Measurements from ENCODE around the gene KCNH4.

The KCNH4 gene

GRCh38 chr17:42118545-42118944 is 62.4 kb downstream of the KCNH4 start:
- H3K27me3 ChIP-seq (ENCODE audit: control insufficient read depth, insufficient read depth, low read length, poor library complexity, severe bottlenecking) = no peaks in the 10 kb centered on the region
- H3K4me3 ChIP-seq (ENCODE audit: insufficient read depth, low read depth, low read length) = no peak overlapping the region
- H3K4me1 ChIP-seq (ENCODE audit: control insufficient read depth, insufficient read depth, low read length) = peaks cover 5% of the 10 kb centered on the region
- no peak overlapping the region for H3K27ac ChIP-seq (ENCODE audit: insufficient read depth, low read depth, low read length, poor library complexity, severe bottlenecking)
- H3K9me3 ChIP-seq (ENCODE audit: control insufficient read depth, low read length) = no peaks in the 10 kb centered on the region
- H3K36me3 ChIP-seq (ENCODE audit: control insufficient read depth, insufficient read depth, low read length) = no peaks in the 10 kb centered on the region
- 92% methylated on average over 2 of the region's 2 CpGs for WGBS, 2 experiments

DNA sequence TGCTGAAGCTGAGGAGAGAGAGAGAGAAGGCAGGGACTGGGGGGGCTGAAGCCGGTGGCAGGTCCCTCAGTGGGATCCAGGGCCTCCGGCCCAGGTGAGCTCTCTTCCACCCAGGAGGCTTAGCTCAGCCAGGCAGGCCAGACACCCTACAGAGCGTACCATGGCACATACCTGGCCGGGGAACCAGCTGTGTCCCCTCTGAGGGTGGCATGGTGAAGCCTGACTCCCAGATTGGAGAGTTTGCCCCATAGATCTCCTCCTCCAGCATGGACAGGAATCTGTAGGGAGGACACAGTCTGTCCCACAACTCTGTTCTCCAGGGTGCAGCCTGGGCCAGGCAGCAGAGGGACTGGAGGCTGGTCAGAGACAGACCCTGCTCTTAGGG is 62.8 kb downstream of the KCNH4 start:
- 94 to 95% methylated on average over 4 of the region's 4 CpGs for WGBS, 2 experiments
- no peak overlapping the region for H3K27ac ChIP-seq (ENCODE audit: insufficient read depth, low read depth, low read length, poor library complexity, severe bottlenecking)
- no peaks in the 10 kb centered on the region for H3K36me3 ChIP-seq (ENCODE audit: control insufficient read depth, insufficient read depth, low read length)
- H3K4me1 ChIP-seq (ENCODE audit: control insufficient read depth, insufficient read depth, low read length) = peaks cover 5% of the 10 kb centered on the region
- H3K4me3 ChIP-seq (ENCODE audit: insufficient read depth, low read depth, low read length) = no peak overlapping the region
- no peaks in the 10 kb centered on the region for H3K9me3 ChIP-seq (ENCODE audit: control insufficient read depth, low read length)
- H3K27me3 ChIP-seq (ENCODE audit: control insufficient read depth, insufficient read depth, low read length, poor library complexity, severe bottlenecking) = no peaks in the 10 kb centered on the region

DNA sequence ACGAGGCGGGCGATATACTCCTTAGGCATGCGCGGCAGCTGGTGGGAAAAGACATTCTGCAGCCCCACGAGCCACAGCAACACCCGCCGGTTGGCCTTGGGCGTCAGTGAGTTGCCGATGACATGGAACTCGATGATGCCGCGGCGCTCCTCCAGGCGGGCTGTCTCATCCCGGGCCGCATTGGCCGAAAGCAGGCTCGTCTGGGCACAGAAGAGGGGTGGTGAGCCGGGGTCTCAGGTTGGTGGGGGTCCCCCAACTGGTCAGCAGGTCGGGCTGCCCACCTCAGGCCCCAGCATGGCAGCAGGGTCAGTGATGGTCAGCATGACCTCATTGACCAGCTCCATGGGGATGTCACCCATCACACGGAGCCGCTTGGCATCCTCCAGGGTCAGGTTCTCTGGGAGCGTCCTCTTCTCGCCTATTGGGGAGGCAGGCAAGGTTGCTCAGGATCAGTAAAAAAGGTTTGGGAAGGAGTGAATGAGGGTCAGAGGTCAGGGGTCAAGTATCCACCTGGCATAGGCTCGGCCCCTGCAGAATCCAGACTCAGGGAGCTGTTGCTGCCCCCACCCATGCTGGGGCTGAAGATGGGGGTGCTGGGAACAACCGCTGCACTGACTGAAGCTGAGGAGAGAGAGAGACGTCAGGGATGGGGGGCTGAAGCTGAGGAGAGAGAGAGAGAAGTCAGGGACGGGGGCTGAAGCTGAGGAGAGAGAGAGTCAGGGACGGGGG is 63.4 kb downstream of the KCNH4 start:
- 93 to 94% methylated on average over 30 of the region's 30 CpGs for WGBS, 2 experiments
- Histone ChIP-seq H3K36me3 (ENCODE audit: control insufficient read depth, insufficient read depth, low read length) (no peaks in the 10 kb centered on the region), H3K9me3 (ENCODE audit: control insufficient read depth, low read length) (no peaks in the 10 kb centered on the region)

DNA sequence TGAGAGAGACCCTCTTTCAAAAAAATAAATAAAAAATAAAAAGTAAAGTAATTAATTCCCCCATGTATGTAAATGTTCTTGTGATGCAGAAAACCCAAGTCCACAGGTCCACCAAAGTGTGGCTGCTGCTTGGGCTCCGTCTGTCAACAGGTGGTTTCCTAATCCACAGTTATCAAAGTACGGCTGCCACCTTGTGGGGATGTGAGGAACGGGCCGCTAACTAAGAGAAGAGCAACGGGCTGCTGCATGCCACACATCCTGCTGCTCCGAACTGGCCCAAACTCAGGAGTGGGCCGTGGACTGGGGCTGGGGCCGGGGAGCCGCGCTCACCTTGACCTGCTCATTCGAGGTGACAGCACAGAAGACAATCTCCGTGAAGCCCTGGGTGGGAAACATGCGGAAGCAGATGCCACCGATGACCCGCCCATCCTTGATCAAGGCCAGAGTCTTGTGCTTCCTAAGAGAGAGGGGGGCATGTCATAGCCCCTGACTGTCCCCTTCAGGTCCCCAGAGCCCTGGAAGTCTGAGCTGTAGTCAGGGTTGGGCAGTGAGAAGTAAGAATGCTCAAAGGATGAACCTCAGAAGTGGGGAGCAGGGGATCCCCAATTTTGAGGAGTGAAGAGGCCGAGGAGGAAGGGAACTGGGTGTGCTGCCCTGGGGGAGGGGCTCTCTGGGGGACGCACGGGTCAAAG is 64.1 kb downstream of the KCNH4 start:
- Histone ChIP-seq H3K9me3 (ENCODE audit: control insufficient read depth, low read length) (no peaks in the 10 kb centered on the region), H3K36me3 (ENCODE audit: control insufficient read depth, insufficient read depth, low read length) (no peaks in the 10 kb centered on the region), H3K4me1 (ENCODE audit: control insufficient read depth, insufficient read depth, low read length) (peaks cover 5% of the 10 kb centered on the region), H3K4me3 (ENCODE audit: insufficient read depth, low read depth, low read length) (no peak overlapping the region), H3K27ac (ENCODE audit: insufficient read depth, low read depth, low read length, poor library complexity, severe bottlenecking) (no peak overlapping the region), H3K27me3 (ENCODE audit: control insufficient read depth, insufficient read depth, low read length, poor library complexity, severe bottlenecking) (no peaks in the 10 kb centered on the region)
- 57 to 61% methylated on average over 18 of the region's 18 CpGs for WGBS, 2 experiments

More for the DNA sequence above, 63.4 kb downstream of the KCNH4 start:
- Histone ChIP-seq H3K27ac (ENCODE audit: insufficient read depth, low read depth, low read length, poor library complexity, severe bottlenecking) (no peak overlapping the region), H3K4me3 (ENCODE audit: insufficient read depth, low read depth, low read length) (no peak overlapping the region), H3K4me1 (ENCODE audit: control insufficient read depth, insufficient read depth, low read length) (peaks cover 5% of the 10 kb centered on the region), H3K27me3 (ENCODE audit: control insufficient read depth, insufficient read depth, low read length, poor library complexity, severe bottlenecking) (no peaks in the 10 kb centered on the region)

GRCh38 chr17:42114118-42114517 is 66.8 kb downstream of the KCNH4 start:
- Histone ChIP-seq H3K36me3 (ENCODE audit: control insufficient read depth, insufficient read depth, low read length) (no peaks in the 10 kb centered on the region), H3K27ac (ENCODE audit: insufficient read depth, low read depth, low read length, poor library complexity, severe bottlenecking) (no peak overlapping the region), H3K4me3 (ENCODE audit: insufficient read depth, low read depth, low read length) (no peak overlapping the region), H3K27me3 (ENCODE audit: control insufficient read depth, insufficient read depth, low read length, poor library complexity, severe bottlenecking) (no peaks in the 10 kb centered on the region), H3K4me1 (ENCODE audit: control insufficient read depth, insufficient read depth, low read length) (no peaks in the 10 kb centered on the region), H3K9me3 (ENCODE audit: control insufficient read depth, low read length) (no peaks in the 10 kb centered on the region)
- 96 to 99% methylated on average over 9 of the region's 9 CpGs for WGBS, 2 experiments

- Histone ChIP-seq H3K4me1 (ENCODE audit: control insufficient read depth, insufficient read depth, low read length) (no peaks in the 10 kb centered on the region), H3K27ac (ENCODE audit: insufficient read depth, low read depth, low read length, poor library complexity, severe bottlenecking) (no peak overlapping the region), H3K36me3 (ENCODE audit: control insufficient read depth, insufficient read depth, low read length) (no peaks in the 10 kb centered on the region), H3K9me3 (ENCODE audit: control insufficient read depth, low read length) (no peaks in the 10 kb centered on the region), H3K27me3 (ENCODE audit: control insufficient read depth, insufficient read depth, low read length, poor library complexity, severe bottlenecking) (no peaks in the 10 kb centered on the region), H3K4me3 (ENCODE audit: insufficient read depth, low read depth, low read length) (no peak overlapping the region)
- WGBS, 2 experiments = 95% methylated on average over 28 of the region's 28 CpGs
Observed at GRCh38 chr17:42113293-42114069, 67.5 kb downstream of the KCNH4 start.

- H3K4me3 ChIP-seq (ENCODE audit: insufficient read depth, low read depth, low read length) = no peak within 1 kb of the TSS
- H3K27ac ChIP-seq (ENCODE audit: insufficient read depth, low read depth, low read length, poor library complexity, severe bottlenecking) = no peak within 1 kb of the TSS
Observed at GRCh38 chr17:42112552-42113176, 68.3 kb downstream of the KCNH4 start, which contains the start of gene DHX58. TSS of gene DHX58 (minus strand) at chr17:42112714. CDS start at chr17:42111892, 822 bp downstream.

DNA sequence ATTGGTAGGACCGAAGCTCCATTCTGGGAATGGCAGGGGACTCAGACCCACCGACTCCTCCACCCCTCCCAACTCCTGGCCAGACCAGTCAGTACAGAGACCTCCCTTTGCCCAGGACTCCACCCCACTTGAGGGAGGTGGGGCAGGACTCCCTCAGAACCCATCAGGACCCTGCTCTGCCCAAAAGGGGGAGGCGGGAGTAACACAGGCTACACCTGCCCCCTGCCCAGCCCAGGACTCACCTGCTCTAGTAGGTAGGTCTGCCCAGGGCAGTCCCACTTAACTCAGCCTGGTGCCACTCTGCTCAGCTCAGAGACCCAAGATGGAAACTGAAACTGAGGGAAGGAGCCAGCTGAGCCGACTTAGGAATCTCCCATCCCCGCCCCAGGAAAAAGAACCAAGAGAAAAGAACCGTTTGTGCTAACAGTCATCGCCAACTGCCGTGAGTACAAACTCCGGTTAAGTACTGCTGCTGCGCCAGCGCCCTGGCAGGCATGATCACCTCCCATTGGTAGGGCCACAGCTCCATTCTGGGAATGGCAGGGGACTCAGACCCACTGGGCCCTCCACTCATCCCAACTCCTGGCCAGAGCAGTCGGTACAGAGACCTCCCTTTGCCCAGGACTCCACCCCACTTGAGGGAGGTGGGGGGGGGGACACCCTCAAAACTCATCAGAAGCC is 68.9 kb downstream of the KCNH4 start:
- 89 to 94% methylated on average over 11 of the region's 12 CpGs for WGBS, 2 experiments
- Histone ChIP-seq H3K4me1 (ENCODE audit: control insufficient read depth, insufficient read depth, low read length) (no peaks in the 10 kb centered on the region), H3K27ac (ENCODE audit: insufficient read depth, low read depth, low read length, poor library complexity, severe bottlenecking) (no peak overlapping the region), H3K27me3 (ENCODE audit: control insufficient read depth, insufficient read depth, low read length, poor library complexity, severe bottlenecking) (peaks cover 4% of the 10 kb centered on the region), H3K4me3 (ENCODE audit: insufficient read depth, low read depth, low read length) (no peak overlapping the region), H3K36me3 (ENCODE audit: control insufficient read depth, insufficient read depth, low read length) (no peaks in the 10 kb centered on the region), H3K9me3 (ENCODE audit: control insufficient read depth, low read length) (no peaks in the 10 kb centered on the region)

More at GRCh38 chr17:42112552-42113176, 68.3 kb downstream of the KCNH4 start, which contains the start of gene DHX58:
- H3K27me3 ChIP-seq (ENCODE audit: control insufficient read depth, insufficient read depth, low read length, poor library complexity, severe bottlenecking) = no peaks in the 10 kb centered on the region
- 74 to 79% methylated on average over 10 of the region's 10 CpGs for WGBS, 2 experiments
- no peaks in the 10 kb centered on the region for H3K36me3 ChIP-seq (ENCODE audit: control insufficient read depth, insufficient read depth, low read length)
- no peaks in the 10 kb centered on the region for H3K9me3 ChIP-seq (ENCODE audit: control insufficient read depth, low read length)
- H3K4me1 ChIP-seq (ENCODE audit: control insufficient read depth, insufficient read depth, low read length) = no peaks in the 10 kb centered on the region

DNA sequence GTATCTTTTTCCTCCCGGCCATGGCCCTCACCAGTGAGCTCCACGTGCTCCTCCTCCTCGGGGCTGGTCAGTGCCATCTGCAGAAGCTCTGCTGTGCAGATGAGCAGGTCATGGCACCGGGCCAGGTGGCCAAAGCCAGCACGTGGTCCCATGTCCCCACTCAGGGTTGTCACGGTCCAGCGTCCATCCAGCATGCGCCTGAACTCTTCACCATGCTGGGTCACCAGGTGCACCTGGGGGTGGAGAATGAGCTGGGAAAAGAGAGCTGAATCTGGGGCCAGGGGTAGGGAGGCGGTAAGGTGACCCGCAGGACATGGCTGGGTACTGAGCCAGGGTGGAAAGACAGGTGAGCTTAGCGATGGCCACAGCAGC is 69.7 kb downstream of the KCNH4 start:
- peaks cover 12% of the 10 kb centered on the region for H3K27me3 ChIP-seq (ENCODE audit: control insufficient read depth, insufficient read depth, low read length, poor library complexity, severe bottlenecking)
- 94 to 95% methylated on average over 11 of the region's 11 CpGs for WGBS, 2 experiments
- no peak overlapping the region for H3K4me3 ChIP-seq (ENCODE audit: insufficient read depth, low read depth, low read length)
- H3K36me3 ChIP-seq (ENCODE audit: control insufficient read depth, insufficient read depth, low read length) = no peaks in the 10 kb centered on the region
- H3K9me3 ChIP-seq (ENCODE audit: control insufficient read depth, low read length) = no peaks in the 10 kb centered on the region
- no peaks in the 10 kb centered on the region for H3K4me1 ChIP-seq (ENCODE audit: control insufficient read depth, insufficient read depth, low read length)
- H3K27ac ChIP-seq (ENCODE audit: insufficient read depth, low read depth, low read length, poor library complexity, severe bottlenecking) = no peak overlapping the region

Measured in ectodermal cell (in vitro differentiated cells).